HG02623 (cell line): ENCODE measurements around the gene ZFHX3.

Source experiments
- ATAC-seq: cut with Tn5 transposase; IDR thresholded peaks from one replicate; pipeline ENCODE4 v1.9.1; 2021; ENCODE audit warnings: moderate library complexity; ENCODE audit not compliant: unreplicated experiment

ZFHX3 gene

DNA sequence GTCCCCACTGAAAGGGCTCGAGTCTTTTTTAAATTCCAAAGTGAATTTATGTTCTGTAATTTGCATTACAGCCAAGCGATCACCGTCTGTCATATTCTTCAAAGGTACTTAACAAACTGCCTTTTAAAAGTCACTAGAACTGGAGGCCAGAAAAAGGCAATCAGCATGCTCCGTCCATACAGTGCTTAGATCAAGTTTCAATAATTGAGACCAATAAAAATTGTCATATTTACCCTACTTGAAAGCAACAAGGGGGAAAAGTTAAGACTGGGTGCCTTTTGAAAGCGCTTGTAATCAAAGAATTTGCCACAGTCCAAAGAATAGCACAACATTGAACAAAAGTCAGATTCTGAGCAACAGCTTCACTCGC lies 9.0 kb upstream of the ZFHX3 start:
- no peak for ATAC-seq

- no peak for ATAC-seq
Observed at GRCh38 chr16:73056448-73056847, 8.5 kb upstream of the ZFHX3 start.

GRCh38 chr16:73054813-73055482 lies 7.0 kb upstream of the ZFHX3 start:
- ATAC-seq: no peak

- no peak for ATAC-seq
Observed at GRCh38 chr16:73054498-73054812, 6.5 kb upstream of the ZFHX3 start.

GRCh38 chr16:73054125-73054484 lies 6.2 kb upstream of the ZFHX3 start:
- no peak for ATAC-seq

GRCh38 chr16:73053364-73054124 lies 5.6 kb upstream of the ZFHX3 start:
- no peak for ATAC-seq

- no peak for ATAC-seq
Observed at GRCh38 chr16:73053038-73053363, 5.1 kb upstream of the ZFHX3 start.

- ATAC-seq: no peak
Observed at GRCh38 chr16:73052576-73052975, 4.6 kb upstream of the ZFHX3 start.

- no peak for ATAC-seq
Observed at GRCh38 chr16:73051961-73052360, 4.0 kb upstream of the ZFHX3 start.

- ATAC-seq: no peak
Observed at GRCh38 chr16:73051226-73051625, 3.3 kb upstream of the ZFHX3 start.

- no peak for ATAC-seq
Observed at GRCh38 chr16:73050201-73051099, 2.5 kb upstream of the ZFHX3 start.

DNA sequence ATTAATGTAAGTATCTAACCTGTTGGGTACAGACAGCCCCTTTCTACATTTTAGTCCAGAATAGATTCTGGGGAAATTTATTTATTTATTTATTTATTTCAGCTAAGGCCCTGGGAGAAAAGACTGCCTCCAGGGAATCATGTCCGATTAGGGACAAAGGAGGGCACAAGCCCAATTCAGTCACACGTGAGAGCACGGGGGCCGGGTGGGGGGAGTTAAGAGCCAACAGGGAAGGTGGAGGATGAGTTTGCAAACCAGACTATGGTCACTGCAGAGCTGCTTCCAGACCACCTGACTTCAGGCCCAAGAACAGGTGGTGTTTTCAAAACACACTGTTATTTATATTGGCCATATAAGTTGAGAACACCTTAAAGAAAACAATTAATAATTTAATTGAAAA lies 1.6 kb upstream of the ZFHX3 start:
- ATAC-seq: no peak

GRCh38 chr16:73049091-73049490 lies 1.2 kb upstream of the ZFHX3 start:
- ATAC-seq: no peak

DNA sequence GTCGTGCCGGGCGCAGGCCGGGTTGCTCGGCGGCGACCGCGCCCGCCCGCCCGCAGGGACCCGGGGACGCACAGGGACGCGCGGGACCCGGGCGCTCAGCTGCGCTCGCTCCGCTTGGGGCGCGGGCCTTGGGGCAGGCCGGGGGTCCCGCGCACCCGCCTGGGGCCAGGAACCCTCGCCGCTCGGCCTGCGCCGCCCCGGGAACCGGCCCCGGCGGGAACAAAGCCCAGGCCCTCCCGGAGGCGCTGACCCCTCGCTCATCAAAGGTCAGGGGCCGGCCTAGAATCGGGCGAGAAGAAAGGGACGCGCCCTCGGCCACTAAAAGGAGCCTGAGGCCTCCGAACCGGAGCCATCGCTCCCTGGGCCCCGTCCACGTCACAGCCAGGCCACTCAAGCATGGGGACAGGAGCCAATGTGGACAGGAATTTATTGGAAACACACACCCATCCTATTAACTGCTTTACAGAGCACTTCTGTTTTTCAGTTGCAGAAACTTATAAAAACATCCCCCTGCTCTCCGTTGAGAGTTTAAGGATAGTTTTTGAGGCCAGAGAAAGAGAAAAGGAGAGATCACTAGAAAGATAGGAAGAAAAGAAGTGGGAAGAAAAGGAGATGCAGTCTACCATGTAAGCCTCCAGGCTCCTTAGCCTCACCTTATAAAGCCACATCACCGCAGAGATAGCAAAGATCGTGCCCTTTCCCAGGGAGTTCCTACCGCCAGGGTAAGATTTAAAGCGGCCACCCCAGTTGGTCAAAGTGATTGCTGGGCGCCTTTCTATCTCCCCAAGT lies 558 bp upstream of the ZFHX3 start:
- no peak for ATAC-seq

- no peak for ATAC-seq
Observed at GRCh38 chr16:73047221-73047535, 750 bp downstream of the ZFHX3 start.

GRCh38 chr16:73046849-73047214 lies 1.1 kb downstream of the ZFHX3 start:
- ATAC-seq: no peak

DNA sequence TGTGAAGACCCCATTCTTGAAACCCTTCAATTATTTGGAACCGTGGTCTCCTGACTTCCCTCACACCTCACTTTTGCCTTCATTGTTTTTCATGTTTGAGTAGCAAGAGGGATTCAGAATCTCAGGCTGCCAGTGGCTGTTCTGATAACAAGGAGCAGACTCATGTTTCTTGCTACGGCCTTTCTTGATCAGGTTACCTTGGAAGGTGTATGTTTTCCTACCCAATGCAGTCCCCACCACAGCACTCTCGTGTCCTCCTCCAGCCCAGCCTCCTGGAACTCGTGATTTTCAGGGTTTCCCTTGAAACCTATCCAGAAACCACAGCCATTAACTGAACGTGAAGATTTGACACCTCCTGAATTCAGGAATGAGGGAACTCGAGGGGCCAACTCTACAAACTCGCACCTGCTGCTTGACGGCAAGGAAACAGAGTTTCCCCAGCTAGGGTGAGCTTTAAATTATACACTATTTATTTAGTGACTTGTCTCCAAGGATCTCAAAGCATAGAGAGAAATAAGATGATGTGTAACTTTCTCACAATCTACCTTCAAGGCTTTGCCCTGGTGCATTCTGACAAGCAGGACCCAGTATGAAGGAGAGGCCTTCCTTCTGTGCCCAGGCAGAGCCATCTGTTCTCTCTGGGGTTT lies 1.6 kb downstream of the ZFHX3 start:
- no peak for ATAC-seq

DNA sequence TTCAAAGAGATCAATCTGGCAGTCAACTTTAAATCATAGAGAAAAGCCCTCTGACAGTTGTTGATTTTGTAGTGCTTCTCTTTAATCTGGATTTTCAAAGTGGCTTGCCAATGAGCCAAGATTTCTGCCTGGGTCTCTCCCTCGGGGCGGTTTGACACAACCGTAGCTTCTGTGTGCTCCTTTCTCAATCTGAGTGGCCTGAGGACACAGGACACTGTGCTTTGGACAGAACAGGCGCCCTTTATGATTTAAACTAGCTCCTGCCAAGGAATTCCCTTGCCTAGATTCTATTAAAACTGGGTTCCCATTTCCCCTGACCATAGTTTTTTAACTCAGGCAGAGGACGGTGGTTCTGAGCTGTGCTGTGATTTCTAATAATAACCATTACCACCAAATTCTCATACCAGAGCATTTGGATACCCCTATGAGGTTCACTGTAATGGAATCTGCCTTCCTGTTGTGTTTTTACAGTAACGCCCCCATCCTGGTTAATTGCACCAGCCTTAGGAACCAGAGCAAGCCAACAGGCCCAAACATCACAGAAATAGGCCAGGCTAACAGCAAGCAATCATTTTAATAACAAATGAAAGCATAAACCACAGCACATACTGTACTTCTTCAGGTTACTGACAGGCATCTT lies 4.0 kb downstream of the ZFHX3 start:
- ATAC-seq: no peak

DNA sequence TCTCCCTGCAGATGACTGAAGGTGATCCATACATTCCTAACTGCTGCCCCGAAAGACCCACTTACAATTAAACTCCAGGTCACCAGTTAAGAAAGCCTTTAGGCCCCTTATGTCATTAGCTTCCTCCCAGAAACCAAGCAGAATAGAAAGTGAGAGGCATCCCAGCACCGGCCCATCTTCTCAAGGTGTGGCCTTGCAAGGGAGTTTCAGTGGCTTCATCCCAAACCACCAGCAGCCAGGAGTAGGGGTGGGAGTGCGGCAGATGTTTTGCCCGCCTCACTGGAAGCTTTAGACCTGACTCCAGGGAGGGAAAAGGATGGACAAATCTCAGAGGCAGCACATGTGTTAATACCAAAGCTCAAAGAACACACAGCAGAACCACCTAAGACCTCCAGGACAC lies 5.1 kb downstream of the ZFHX3 start:
- ATAC-seq: no peak

DNA sequence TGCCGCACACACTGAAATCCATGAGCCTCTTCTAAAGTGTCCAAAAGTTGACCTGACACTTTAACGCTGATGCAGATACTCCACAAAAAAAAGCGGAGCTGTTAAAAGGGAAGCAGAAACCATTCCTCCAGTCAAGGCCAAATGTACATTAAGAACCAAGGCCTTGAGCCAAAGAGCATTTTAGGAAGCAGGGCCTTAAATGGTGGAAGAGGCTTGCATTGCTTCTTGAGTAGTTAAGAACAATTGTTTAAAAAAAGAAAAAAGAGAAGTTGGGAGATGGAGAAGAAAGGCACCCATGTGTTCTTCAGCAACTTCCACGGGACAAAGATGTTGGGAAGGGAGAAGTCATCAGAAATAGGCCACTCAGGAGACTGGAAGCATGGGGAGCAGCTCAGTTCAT lies 6.3 kb downstream of the ZFHX3 start:
- no peak for ATAC-seq
